ENCODE measurements around the gene BPIFA1.

Gene BPIFA1

GRCh38 chr20:33278700-33279099, 42.9 kb downstream of the BPIFA1 start:
- Histone ChIP-seq H3K4me3 (replicated peaks; ENCODE audit: insufficient read depth, low read length) (no peak overlapping the region), H3K27ac (replicated peaks) (no peak overlapping the region), H3K27me3 (ENCODE audit: insufficient read depth, poor library complexity, severe bottlenecking) (no peaks in the 10 kb centered on the region)
- TF ChIP-seq SPI1 (IDR thresholded peaks at IDR 0.05; ENCODE audit: borderline replicate concordance, low read depth), result no peak
- no peak for TF ChIP-seq GABPA (IDR thresholded peaks at IDR 0.05; ENCODE audit: low read depth)
- no peak for TF ChIP-seq POLR2AphosphoS5 (IDR thresholded peaks at IDR 0.05; ENCODE audit: low read depth)
- no peak for TF ChIP-seq CTCF (IDR thresholded peaks at IDR 0.05; ENCODE audit: insufficient read depth, low read length)
- TF ChIP-seq REST (IDR thresholded peaks at IDR 0.05; ENCODE audit: insufficient replicate concordance, low read depth), result no peak
- DNase-seq (ENCODE audit: low read depth in 1 of 2, low spot score in 1 of 2), result no peak

GRCh38 chr20:33279261-33279910, 43.6 kb downstream of the BPIFA1 start:
- no peak for DNase-seq (ENCODE audit: low read depth in 1 of 2, low spot score in 1 of 2)
- no peak overlapping the region for H3K4me3 ChIP-seq (replicated peaks; ENCODE audit: insufficient read depth, low read length)
- no peaks in the 10 kb centered on the region for H3K27me3 ChIP-seq (ENCODE audit: insufficient read depth, poor library complexity, severe bottlenecking)
- H3K27ac ChIP-seq (replicated peaks), result no peak overlapping the region
- TF ChIP-seq POLR2AphosphoS5 (IDR thresholded peaks at IDR 0.05; ENCODE audit: low read depth) (no peak), REST (IDR thresholded peaks at IDR 0.05; ENCODE audit: insufficient replicate concordance, low read depth) (no peak), CTCF (IDR thresholded peaks at IDR 0.05; ENCODE audit: insufficient read depth, low read length) (no peak), GABPA (IDR thresholded peaks at IDR 0.05; ENCODE audit: low read depth) (no peak), SPI1 (IDR thresholded peaks at IDR 0.05; ENCODE audit: borderline replicate concordance, low read depth) (no peak)

- no peak for TF ChIP-seq CTCF (IDR thresholded peaks at IDR 0.05; ENCODE audit: insufficient read depth, low read length)
- TF ChIP-seq REST (IDR thresholded peaks at IDR 0.05; ENCODE audit: insufficient replicate concordance, low read depth), result no peak
- TF ChIP-seq SPI1 (IDR thresholded peaks at IDR 0.05; ENCODE audit: borderline replicate concordance, low read depth), result no peak
- TF ChIP-seq POLR2AphosphoS5 (IDR thresholded peaks at IDR 0.05; ENCODE audit: low read depth), result no peak
- no peak for TF ChIP-seq GABPA (IDR thresholded peaks at IDR 0.05; ENCODE audit: low read depth)
- H3K27ac ChIP-seq (replicated peaks), result no peak overlapping the region
- no peak overlapping the region for H3K4me3 ChIP-seq (replicated peaks; ENCODE audit: insufficient read depth, low read length)
- no peaks in the 10 kb centered on the region for H3K27me3 ChIP-seq (ENCODE audit: insufficient read depth, poor library complexity, severe bottlenecking)
- DNase-seq (ENCODE audit: low read depth in 1 of 2, low spot score in 1 of 2), result no peak
These were observed 44.3 kb downstream of the BPIFA1 start for GRCh38 chr20:33280000-33280680.
